GM18951 (cell line): ENCODE data around the gene LSM14A.

ENCODE experiments used
- POLR2A ChIP-seq: IDR thresholded peaks from 4 replicates; pipeline ENCODE4 v1.6.1; 2011; ENCODE audit warnings: mild to moderate bottlenecking; ENCODE audit not compliant: insufficient read length, insufficient read depth; ENCODE audit errors: extremely low read depth
- in situ Hi-C: fragments of 300-500 bp; cut with MboI; formaldehyde crosslinking; loops from one replicate; pipeline ENCODE4 v1.12.0; 2022; ENCODE audit warnings: low sequenced_read_pairs, mixed read lengths, inconsistent platforms; ENCODE audit not compliant: unreplicated experiment

Gene LSM14A

DNA sequence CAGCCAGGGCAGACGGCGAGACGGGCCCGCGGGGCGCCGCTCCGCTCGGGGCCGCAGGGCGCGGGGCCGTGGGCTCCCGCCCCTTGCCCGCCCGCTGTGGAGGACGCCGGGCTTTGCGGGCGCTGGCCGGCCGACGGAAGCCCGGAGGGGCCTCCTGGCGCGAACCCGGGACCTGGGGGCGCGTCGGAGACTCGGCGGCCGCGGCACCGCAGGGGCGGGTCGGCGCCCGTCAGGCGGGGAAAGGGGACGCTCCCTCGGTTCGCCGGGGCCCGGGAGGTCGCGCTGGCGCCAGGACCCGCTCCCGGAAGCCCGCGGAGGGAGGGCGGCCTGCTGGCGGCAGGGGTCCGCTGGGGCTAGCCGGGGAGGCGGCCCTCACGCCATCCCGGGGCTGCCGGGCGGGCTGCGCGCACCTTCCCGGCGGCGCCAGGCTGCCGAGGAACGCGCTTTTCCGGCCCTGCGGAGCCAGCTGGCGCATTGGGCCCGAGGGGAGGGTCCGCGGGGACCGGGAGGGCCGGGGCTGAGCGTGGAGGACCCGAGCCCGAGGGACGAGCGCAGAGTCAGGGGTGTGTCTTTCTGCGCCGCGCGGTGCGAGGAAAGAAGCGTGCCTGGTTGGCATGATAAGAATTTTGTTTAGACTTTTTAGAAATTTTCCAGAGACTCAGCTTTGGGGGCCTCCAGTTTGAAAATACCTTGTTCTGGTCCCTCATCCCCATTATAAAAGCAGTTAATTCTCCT, 82.6 kb downstream of the LSM14A start:
- TF ChIP-seq POLR2A: no peak
- in situ Hi-C loops: no loop called here

GRCh38 chr19:34255546-34255945, 83.2 kb downstream of the LSM14A start:
- in situ Hi-C loops: no loop called here
- no peak for TF ChIP-seq POLR2A

DNA sequence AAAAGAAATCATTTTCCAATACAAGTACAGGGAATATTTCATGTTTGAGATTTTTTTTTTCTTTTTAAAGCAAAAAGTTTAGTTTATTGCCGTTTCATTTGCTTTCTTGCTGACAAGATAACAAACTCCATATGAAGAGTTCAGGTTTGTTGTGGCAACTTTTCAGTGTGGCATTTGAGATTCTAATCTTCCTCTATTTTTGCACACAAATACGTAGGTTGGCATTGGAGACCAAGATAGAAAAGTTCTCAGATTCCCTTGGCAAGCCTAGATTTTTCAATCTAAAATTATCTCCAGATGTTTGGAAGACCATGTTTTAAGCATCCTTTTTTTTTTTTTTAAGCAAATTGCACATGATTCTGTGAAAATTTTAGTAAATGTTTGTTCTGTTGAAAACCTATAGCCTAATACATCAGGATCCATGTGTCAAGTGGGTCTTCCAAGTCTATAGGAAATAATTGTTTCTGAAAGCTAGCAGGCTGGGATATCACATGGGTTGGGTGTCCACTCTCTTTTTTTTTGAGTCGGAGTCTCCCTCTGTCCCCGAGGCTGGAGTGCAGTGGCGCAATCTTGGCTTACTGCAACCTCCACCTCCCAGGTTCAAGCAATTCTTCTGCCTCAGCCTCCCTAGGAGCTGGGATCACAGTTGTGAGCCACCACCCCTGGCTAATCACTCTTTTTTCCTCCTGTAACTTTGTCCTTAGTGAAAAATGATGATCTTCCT, 84.7 kb downstream of the LSM14A start:
- TF ChIP-seq POLR2A: no peak
- in situ Hi-C loops: no loop called here

DNA sequence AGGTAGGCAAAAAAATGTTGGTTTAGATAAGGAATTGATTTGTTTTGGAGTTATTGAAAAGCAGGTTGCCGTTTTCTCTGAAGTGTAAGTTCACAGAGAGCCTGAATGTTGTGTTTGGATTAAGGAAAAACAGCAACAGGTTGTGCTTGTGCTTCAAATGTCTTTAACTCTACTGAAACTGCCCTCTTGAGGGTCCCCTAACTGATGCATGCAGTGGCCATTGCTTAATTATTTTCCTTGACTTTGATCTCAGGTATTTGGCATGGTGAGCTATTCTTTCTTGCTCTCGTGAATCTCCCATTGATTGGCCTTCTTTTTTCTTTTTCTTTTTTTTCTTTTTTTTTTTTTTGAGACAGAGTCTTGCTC, 85.2 kb downstream of the LSM14A start:
- no peak for TF ChIP-seq POLR2A
- in situ Hi-C loops: no loop called here

- in situ Hi-C loops: no loop called here
- TF ChIP-seq POLR2A: no peak
Measured at GRCh38 chr19:34259367-34260095, 87.2 kb downstream of the LSM14A start.

GRCh38 chr19:34260771-34261173, 88.5 kb downstream of the LSM14A start:
- TF ChIP-seq POLR2A: no peak
- in situ Hi-C loops: no loop called here

DNA sequence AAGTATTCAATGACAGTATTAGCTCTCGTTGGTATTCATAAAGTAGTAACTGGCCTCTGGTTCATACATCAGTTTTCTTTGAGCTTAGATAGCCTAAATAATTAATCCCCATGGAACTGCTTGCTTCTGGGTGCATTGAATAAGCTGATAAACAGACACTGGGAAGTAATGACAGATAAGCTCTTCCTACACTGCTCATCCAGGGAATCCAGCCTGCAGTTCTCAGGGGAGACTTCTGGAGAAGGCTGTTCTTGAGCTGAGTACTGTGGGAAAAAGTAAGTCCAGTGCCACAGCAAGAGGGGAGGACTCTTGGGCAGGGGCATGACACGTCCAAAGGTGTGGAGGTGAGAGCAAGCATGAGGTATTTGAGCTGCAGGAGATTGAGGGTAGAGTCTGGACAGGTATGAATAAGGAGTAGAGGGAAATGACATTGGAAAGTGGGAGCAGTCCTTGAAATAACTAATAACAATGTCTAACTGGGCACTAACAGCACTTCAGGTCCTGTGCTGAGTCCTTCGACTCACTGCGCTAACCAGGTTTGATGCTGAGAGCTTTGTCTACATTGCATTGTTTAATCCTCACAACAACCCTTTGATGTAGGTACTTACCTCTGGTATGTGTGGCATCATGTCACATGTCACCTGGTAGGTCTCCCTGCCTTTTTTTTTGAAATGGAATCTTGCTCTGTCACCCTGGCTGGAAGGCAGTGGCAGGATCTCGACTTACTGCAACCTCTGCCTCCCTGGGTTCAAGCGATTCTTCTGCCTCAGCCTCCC, 89.2 kb downstream of the LSM14A start:
- TF ChIP-seq POLR2A: no peak
- in situ Hi-C loops: no loop called here

DNA sequence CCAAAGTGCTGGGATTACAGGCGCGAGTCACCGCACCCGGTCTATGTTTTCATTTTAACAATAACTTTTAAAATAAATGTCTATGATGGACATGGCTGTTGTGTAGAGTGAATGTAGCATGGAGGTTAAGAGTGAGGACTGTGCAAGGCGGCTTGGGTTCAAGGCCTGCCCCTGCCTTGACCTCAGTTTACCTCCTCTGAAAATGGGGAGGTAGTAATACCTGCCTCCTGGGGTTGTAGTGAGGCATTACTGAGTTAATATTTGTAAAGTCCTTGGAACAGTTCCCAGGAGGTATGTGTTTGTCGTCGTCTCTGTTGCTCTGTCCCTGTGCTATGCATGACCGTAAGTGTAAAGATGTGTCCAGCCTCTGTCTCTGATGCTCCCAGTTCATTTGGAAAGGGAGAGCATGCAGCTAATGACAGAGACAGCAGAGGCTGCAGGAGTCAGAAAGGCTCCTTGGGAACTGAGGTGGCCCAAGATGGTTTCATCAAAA, 91.5 kb downstream of the LSM14A start:
- TF ChIP-seq POLR2A: no peak
- in situ Hi-C loops: no loop called here

DNA sequence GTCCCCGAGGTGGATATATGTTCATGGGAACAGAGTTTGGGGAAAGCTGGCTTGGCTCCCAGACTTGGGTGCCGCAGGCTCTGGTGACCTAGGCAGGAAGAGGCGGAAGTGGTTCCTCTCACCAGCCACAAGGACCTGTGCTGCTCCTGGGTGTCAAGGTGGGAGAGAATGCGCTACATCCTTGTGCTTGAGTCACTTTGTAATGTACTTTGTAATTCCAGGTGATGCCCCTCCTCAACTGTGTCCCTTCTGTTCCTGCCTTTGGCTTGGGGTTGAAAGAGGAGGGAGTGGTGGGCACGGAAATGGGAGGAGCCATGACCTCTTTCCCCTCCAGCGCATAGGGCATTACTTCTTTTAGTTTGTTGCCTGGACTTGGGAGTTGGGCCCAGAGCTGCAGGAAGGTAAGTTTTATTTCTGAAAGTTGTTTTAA, 92.9 kb downstream of the LSM14A start:
- in situ Hi-C loops: no loop called here
- no peak for TF ChIP-seq POLR2A

DNA sequence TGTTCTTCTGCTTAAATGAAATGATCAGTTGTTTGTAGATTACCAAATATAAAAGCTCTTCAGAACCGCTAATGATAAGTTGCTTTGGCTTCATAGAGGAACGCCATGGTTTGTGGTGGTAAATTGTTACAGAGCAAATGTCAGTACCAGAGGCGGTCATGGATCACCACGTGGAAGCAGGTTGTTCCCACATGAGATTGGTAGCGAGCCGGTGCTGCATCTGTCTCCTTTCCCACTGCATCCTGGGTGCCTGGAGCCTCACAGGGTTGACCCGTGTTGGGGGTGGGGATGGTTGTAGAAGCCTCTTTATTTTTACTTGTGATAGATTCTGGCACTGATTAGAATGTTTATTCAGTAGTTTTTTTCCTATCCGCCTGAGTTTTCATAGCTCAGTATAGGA, 96.8 kb downstream of the LSM14A start:
- in situ Hi-C loops: no loop called here
- no peak for TF ChIP-seq POLR2A

- no peak for TF ChIP-seq POLR2A
- in situ Hi-C loops: no loop called here
Measured at GRCh38 chr19:34269489-34269888, 97.2 kb downstream of the LSM14A start.

GRCh38 chr19:34269968-34270621, 97.8 kb downstream of the LSM14A start:
- in situ Hi-C loops: no loop called here
- peak; percentile 19 for TF ChIP-seq POLR2A
